ENCODE measurements around the gene LCE3A.
"Not testable (repeated sequence)": the region's sequence is repeated elsewhere in the genome, so short reads cannot be mapped to it uniquely, and the experiment has no call there.

The LCE3A gene

GRCh38 chr1:152622803-152623202 lies at the start of gene LCE3A:
LCE3A (minus strand) TSS chr1:152623103; CDS start chr1:152623103, 0 bp downstream.
- no peak for DNase-seq

GRCh38 chr1:152667648-152668047 lies 44.7 kb upstream of the LCE3A start:
- no peak for DNase-seq

DNA sequence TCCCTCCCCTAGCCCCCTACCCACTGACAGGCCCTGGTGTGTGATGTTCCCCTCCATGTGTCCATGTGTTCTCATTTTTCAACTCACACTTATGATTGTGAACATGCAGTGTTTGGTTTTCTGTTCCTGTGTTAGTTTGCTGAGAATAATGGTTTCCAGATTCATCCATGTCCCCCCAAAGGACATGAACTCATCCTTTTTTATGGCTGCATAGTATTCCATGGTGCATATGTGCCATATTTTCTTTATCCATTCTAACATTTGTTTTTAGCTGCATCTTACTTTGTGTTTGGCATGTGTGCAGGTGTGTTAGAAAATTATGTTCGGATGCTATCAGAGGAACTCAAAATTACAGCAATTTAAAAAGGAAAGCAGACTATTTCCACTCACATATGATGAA lies 43.3 kb upstream of the LCE3A start:
- not testable (repeated sequence) for DNase-seq

DNA sequence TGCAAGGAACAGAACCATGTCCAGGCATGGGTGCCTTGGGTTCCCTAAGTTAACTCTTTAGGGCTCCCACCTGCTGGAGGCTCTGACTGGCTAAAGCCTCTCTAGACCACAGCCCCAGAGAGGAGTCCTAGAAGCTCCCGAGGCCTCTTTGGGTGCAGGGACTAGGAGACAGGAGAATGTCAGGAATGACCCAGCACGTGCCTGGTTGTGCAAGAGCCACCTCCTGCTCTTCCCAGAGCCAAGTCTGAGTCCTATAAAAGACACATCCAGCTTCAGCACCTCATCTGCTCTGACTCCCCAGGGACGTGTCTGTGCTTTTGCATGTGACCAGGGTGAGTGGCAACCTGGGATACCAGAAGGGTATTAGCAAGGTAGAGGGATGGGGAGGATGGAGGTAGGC lies 40.2 kb upstream of the LCE3A start, which contains the start of gene LCE2D:
TSS of gene LCE2D (plus strand) at position 283 of the 400 bp plus-strand sequence. CDS start 726 bp downstream, outside the sequence.
- no peak for DNase-seq

DNA sequence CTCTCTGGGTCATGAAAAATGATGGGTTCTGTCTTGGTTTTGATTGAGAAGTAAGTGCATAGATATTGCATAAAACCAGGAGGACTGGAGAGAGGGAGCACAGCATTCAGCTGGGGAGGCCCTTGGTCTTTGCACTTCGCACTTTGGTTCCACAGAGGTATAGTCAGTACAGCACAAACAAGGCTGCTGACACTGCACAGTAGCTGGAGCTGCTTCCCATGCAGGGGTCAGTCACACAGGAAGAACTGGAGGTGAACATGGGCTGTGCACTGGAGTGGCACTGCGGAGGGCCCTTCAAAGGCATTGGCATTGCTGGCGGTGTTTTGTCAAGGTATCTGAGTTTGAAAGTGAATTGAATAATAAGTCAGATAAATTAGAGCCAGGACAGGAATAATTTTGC lies 35.7 kb upstream of the LCE3A start:
- no peak for DNase-seq

DNA sequence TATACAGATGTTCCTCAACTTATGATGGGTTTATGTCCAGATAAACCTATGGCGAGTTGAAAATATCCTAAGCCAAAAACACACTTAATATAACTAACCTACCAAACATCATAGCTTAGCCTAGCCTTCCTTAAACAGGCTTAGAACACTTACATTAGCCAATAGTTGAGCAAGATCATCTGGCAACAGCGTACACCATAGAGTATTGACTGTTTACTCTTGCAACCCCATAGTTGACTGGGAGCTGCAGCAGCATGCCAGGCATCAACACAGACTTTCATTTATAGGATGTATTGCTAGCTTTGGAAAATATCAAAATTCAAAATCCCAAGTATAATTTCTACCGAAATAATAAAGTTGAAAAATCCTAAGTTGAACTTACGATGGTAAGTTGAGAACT lies 34.8 kb upstream of the LCE3A start:
- no peak for DNase-seq

- DNase-seq: no peak
Measured at GRCh38 chr1:152656459-152656858, 33.6 kb upstream of the LCE3A start.

GRCh38 chr1:152654110-152654509 lies 31.2 kb upstream of the LCE3A start:
- no peak for DNase-seq

- DNase-seq: no peak
Measured at GRCh38 chr1:152646656-152647055, 23.8 kb upstream of the LCE3A start.

GRCh38 chr1:152645146-152645545 lies 22.2 kb upstream of the LCE3A start:
- DNase-seq: no peak

DNA sequence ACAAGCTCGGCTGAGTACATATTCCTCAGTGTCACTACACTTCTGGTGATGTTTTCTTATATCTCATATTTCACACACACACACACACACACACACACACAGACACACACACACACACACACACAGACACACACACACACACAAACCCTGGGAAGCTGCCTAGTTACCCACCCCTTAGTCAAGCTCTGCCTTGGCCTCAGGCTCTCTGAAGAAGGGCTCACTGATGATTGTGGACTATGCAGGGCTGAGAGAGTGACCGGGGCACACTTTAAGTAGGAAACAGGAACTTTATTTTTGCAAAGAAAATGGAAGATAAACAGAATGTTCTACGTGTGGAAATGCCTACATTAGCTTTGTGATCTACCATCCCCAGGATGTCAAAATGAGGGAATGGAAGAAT lies 21.0 kb upstream of the LCE3A start:
- no peak for DNase-seq

- no peak for DNase-seq
Measured at GRCh38 chr1:152640351-152640750, 17.4 kb upstream of the LCE3A start.

GRCh38 chr1:152630596-152630995 lies 7.7 kb upstream of the LCE3A start:
- DNase-seq: no peak

GRCh38 chr1:152626744-152627143 lies 3.8 kb upstream of the LCE3A start:
- no peak for DNase-seq

- DNase-seq: no peak
Measured at GRCh38 chr1:152623203-152623844, 421 bp upstream of the LCE3A start.

GRCh38 chr1:152621993-152622392 lies 910 bp downstream of the LCE3A start:
- DNase-seq: no peak

- DNase-seq: no peak
Measured at GRCh38 chr1:152613511-152613910, 9.4 kb downstream of the LCE3A start, which contains the start of gene LCE3B. LCE3B (plus strand) TSS chr1:152613811; CDS start chr1:152613811, 0 bp downstream.

DNA sequence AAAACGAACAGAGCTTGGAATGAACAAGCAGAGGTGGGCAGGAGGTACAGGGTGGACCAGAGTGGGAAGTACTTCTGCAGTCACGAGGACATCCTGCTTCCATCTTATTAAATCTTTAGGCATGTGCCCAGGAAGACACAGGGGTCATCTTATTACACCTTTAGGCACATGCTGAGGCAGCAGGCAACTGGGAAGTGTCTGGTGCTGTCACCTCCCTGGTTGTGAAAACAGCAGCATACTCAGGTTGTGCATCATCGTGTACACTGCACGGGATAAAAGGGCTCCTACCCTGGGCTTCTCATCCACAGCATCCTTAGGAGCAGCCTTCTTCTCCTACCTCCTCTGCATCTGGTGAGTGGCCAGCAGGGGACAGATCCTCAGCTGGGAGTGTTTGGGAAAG lies 23.0 kb downstream of the LCE3A start, which contains the start of gene LCE3C:
TSS of gene LCE3C (plus strand) at position 301 of the 400 bp plus-strand sequence. CDS start 498 bp downstream, outside the sequence.
- DNase-seq: no peak

- no peak for DNase-seq
Measured at GRCh38 chr1:152596986-152597385, 25.9 kb downstream of the LCE3A start.

GRCh38 chr1:152585586-152585985 lies 37.3 kb downstream of the LCE3A start:
- DNase-seq: no peak

DNA sequence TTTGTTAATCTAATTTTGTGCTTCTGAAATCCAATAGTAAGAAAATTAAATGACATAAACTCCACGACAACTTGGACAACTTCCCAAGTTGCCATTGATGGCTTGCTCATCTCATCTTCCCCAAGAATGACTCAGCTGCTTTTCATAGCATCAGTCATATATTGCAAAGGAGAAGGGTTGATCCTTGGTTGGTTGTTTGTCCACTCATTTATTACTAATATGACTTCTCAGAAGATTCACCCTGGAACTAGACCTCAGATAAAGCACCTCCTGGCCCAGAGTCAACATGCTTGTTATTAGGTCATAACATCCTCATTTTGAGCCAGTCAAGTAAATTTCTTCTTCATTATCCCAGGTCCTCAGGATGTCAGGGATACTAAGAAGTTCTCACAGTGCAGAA lies 40.3 kb downstream of the LCE3A start:
- DNase-seq: no peak

GRCh38 chr1:152580433-152580832 lies 42.5 kb downstream of the LCE3A start, which contains the start of gene LCE3D:
LCE3D (minus strand) TSS chr1:152580516; CDS start chr1:152579936, 580 bp downstream.
- no peak for DNase-seq

DNA sequence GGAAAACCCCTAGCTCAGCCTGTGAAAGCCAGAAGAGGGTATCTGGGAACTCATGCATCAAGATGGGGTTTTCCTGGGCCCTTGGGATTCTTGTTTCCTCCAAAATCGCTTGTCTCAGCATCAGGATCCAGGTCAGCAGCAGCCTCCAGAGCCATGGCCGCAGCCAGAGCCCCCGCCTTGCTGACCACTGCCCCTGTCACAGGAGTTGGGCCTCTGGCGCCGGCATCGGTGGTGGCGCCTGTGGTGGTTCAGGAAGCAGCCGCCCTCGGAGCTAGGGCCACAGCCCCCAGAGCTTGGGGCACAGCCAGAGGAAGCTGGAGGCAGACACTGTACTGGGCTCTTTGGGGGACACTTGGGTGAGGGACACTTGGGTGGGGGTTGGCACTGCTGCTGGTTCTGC lies 43.4 kb downstream of the LCE3A start:
- DNase-seq: not testable (repeated sequence)

DNA sequence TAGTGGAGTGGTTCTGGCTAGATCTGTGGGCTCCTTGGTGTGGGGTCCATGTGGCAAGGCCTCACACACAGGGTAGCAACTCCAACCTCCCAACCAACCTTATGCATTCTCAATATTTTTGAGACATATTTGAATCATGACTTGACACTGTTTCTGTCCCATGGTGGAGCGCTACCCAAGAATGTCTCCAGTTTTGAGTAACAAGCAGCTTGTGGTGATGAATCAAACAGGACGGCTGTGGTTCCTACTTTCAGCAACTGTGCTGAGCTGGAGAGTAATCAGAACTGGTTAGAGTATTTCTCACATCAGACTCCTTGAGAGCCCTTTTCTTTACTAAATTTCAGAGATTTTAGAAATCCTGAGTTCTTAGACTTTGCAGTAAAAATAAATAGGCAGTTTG lies 45.7 kb downstream of the LCE3A start:
- no peak for DNase-seq

Measured in NCI-H1417 treated with DMSO at 0.1 percent for 48 hours (cell line).